Measurements from ENCODE around the gene ZNF135. TPM values are rescaled to one million over a fixed set of nuclear protein-coding genes. Genes with fewer than 3 reads are reported as not detected.

The ZNF135 gene
- total RNA-seq, 1 donor from 2014 or later, result 3.7 TPM

DNA sequence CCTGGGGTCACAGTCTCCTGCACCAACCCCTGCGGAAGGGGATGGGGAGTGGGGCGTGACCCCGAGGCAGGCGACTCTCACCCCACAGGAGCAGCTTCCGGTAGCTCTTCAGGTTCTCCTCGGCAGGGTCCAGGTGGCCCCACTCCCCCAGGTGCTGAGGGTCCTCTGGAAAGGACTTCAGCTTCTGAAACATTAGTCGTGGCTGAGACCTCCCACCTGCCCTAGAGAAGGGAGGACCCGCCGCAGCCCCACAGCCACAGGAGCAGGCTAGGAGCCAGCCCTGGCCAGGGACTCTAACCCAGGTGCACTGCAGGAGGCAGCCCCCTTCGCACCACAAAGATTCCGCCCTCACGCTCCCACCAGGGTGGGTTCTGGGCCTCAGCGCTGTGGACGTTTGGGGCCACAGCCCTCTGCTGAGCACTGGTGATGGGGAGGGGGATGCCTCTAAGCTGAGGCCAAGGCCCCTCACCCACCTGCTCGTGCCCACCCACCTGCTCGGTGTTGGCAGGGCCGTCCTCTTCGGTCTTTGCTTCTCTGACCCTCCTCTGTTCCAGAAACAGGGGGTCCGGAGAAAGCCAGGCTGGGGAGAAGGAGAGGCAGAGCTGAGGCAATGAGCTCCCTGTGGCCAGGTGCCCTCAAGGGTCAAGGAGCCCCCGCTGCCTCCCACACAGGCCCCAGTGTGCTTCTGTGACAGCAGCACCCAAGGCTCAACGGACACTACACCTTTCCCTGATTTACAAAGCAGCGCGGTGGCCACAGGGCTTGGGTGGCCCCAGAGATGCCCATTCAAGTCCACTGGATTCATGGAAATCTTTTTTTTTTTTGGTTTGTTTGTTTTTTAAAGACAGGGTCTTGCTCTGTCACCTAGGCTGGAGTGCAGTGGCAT, 28.0 kb downstream of the ZNF135 start:
- no peak for ATAC-seq
- intact Hi-C loops (cut with DNase I), result no loop called here
- no peak for DNase-seq (ENCODE audit: missing footprints)

DNA sequence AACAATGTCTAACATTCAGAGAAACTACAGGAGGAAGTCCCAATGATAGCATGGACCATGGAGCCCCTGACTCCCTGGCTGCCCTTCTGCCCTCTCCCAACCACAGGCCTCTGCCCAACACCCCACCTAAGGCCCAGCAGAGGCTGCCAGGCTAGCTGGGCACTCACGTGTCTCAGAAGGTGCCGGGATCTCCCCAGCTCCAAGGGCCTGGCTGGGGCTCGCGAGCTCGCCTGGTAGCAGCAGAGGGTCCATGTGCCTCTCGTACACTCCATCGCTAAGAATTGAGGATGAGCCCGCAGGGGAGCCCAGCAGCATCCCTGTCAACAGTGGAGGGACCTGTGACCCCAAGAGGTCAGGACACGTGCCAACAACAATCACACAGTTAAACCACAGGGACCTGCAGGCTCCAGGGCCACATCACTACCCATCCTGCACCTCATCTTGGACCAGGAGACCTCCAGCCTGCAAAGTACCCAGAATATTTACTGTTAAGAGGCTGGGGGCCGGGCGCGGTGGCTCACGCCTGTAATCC, 29.5 kb downstream of the ZNF135 start:
- intact Hi-C loops (cut with DNase I), result no loop called here
- DNase-seq (ENCODE audit: missing footprints), result no peak
- no peak for ATAC-seq

DNA sequence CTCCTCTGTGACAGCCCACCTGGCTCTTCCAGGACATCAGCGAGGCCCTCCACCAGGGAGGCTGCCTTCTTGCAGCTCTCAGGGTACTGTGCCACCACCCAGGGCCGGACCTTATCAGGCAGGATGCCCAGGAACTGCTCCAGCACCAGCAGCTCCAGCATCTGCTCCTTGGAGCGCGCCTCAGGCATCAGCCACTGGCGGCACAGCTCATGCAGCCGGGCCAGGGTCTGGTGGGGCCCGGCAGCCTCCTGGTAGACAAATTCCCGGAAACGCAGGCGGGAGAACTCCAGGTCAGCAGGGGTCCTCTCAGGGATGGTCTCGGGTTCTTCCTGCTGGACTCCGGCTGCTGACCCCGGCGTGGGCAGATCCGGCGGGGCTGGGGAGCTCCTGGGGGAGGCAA, 30.8 kb downstream of the ZNF135 start:
- intact Hi-C loops (cut with DNase I), result no loop called here
- ATAC-seq (no peak), DNase-seq (ENCODE audit: missing footprints) (no peak)

DNA sequence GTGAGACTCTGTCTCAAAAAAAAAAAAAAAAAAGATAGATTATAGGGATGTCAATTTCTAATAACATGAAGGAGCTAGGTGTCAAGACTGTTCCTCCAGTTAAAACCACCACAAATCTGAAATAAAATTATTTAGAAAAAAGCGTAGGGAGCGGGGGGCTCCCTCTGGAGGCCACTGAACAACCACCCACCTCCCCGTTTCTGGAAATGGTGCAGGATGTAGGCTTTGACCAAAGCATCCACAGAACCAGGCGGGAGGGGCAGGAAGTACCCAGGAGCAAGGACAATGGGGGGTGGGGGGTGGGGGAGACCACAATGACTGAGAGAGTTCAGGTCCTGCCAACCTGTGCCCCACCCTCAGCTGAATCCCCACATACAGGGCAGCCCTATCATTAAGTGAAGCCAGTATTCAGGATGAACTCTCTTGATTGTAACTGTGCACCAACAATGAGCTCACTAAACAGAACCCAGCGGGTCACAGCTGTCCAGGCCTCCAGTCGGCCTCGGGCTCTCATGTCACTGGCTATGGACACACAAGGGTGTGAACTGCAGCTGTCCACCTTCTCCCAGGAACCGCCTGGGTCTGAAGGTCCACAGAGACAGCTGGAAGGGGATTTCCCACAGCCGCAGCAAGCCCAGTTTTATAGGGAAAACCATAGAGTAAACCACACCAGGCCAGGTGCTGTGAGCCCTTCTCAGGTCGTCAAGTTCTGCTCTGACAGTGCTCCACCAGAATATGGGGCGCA, 32.3 kb downstream of the ZNF135 start:
- intact Hi-C loops (cut with DNase I), result no loop called here
- DNase-seq (ENCODE audit: missing footprints) (no peak), ATAC-seq (no peak)

DNA sequence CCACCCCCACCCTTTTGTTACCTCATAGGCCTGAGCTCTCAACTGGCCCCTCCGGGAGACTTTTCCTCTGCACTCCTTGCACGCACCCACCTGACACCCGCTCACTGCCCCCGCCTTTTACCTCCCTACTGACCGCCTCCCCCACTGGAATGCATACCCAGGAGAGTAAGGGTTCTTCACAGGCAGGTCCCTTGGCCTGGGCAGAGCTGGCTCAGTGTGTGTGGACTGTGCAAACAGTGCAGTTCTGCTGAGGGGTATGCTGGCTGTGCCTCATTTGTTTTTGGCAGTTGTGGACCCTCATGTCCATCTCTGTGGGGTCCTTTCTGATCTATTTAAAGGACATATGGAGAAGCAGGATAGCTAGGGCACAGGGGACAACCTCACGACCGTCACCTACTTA, 34.0 kb downstream of the ZNF135 start:
- no peak for ATAC-seq
- intact Hi-C loops (cut with DNase I), result no loop called here
- no peak for DNase-seq (ENCODE audit: missing footprints)

DNA sequence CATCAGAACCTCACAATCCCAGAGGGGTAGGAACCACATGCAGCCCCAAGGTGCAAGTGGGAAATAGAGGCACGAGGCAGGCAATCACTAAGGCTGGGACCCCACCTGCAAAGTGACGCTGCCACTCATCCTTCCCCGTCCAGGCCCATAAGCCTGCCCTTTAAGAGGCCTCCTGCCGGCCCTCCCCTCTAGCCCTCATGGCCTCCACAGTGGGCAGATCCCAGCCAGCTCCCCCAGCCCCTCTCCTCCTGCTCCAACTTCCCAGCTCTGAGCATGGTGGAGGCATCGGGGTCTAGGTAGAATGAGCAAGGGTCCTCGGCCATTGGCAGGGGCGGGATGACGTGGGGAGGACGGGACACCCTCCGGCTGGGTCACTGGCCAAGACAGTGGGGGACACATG, 36.2 kb downstream of the ZNF135 start:
- DNase-seq (ENCODE audit: missing footprints), result no peak
- no peak for ATAC-seq
- intact Hi-C loops (cut with DNase I), result no loop called here

DNA sequence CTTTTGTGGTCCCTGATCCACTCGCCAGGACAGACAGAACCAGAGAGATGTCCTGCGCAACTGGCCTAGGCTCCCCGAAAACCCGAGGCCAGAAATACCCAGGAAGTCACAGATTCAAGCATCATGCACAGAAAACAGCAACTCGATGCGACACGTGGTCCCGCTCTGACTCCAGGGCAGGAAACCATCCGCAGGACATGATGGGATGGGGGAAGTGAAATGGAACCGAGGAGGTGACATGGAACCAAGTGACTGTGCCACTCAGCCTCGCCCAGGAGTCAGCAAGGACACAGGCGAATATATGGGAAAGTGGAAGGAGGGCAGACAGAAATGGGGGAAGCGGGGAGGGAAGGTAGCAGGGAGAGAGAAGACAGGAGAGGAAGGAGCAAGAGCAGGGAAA, 37.8 kb downstream of the ZNF135 start:
- DNase-seq (ENCODE audit: missing footprints), result no peak
- ATAC-seq, result no peak
- intact Hi-C loops (cut with DNase I), result loop anchor here (2.0 kb wide), 1 partner anchor 56 kb away; no protein-coding TSS in a partner anchor

DNA sequence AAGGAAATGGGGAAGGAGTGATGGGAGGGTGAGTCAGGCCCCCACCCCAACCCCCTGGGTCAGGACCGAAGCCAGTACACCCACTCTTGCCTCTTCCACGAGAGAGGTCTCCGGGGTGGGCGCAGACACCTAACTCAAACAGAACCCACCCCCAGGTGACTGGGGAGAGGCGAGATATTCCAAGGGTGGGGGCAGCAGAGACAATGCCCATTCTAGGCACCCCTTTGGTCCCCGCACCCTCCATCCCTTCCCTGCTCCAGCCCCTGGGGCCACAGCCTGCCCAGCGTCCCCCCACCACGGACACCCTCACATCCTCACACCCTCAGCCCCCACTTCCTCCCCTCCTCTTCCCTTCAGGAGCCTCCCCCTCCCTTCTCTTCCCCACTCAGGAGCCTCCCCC, 38.3 kb downstream of the ZNF135 start:
- DNase-seq (ENCODE audit: missing footprints), result no peak
- no peak for ATAC-seq
- intact Hi-C loops (cut with DNase I), result loop anchor here (2.0 kb wide), 1 partner anchor 55 kb away; no protein-coding TSS in a partner anchor

DNA sequence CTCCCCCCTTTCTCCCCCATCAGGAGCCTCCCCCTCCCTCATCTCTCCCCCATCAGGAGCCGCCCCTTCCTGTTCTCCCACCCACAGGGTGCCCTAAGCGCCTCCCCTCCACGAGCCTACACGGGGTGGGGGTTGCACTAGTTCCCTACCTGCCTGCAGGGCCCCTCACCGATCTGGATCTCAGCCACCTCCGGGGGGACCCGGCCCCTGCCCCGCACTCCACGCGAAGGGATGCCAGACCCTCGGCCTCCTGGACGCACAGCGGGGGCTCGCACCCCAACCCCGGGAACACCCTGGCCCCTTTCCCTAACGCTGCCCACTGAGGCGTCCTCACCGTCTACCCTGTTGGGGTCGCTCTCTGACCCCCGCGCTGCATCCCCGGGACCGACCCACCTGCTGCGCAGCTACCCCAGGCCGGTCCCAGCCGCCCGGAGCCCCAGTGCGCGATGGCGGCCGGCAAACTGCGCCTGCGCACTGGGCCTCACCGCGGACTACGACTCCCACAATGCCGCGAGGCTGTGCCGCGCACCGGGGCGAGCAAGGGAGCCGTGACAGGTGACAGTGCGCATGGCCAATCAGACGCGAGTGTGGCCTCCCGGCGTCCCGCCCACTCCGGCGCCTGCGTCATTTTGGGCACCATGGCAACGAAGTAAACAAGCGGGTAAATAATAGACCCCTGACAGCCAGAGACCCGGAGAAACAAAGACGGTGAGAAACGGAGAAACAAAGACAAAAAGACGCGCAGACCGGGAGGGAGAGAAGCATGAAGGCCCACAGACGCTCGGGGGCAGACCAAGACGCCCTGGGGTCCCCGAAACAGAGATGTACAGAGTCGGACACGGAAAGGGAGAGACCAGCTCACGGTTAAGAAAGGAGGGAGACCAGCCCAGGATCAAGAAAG, 38.9 kb downstream of the ZNF135 start, which contains the start of gene ZSCAN18:
Gene ZSCAN18, minus strand, starts transcription at position 451 of the 901 bp plus-strand sequence. CDS start 7,964 bp downstream, outside the sequence.
- peak; percentile 99 for DNase-seq (ENCODE audit: missing footprints)
- intact Hi-C loops (cut with DNase I), result loop anchor here (1.0 to 2.0 kb wide), 2 partner anchors 39 to 55 kb away; partner anchors contain the start of gene ZNF135

DNA sequence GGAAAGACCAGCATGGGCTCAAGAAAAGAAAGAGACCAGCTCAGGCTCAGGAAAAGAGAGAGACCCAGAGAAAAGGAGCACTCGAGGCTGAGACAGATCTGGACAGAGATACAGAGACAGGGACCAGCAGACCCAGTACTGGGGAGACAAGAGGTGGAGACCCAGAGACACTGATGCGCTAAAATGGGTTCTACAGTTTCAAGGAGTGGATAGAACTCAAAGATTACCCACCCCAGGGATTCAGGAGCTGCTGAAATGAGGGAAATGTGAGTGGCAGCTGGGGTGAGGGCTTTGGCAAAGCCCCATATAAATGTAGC, 39.6 kb downstream of the ZNF135 start:
- intact Hi-C loops (cut with DNase I), result loop anchor here (1.0 kb wide), 1 partner anchor 39 kb away; the partner anchor contains the start of gene ZNF135
- peak; percentile 4 for ATAC-seq

More for the DNA sequence above, 38.9 kb downstream of the ZNF135 start, which contains the start of gene ZSCAN18:
- peak; percentile 99 for ATAC-seq

DNA sequence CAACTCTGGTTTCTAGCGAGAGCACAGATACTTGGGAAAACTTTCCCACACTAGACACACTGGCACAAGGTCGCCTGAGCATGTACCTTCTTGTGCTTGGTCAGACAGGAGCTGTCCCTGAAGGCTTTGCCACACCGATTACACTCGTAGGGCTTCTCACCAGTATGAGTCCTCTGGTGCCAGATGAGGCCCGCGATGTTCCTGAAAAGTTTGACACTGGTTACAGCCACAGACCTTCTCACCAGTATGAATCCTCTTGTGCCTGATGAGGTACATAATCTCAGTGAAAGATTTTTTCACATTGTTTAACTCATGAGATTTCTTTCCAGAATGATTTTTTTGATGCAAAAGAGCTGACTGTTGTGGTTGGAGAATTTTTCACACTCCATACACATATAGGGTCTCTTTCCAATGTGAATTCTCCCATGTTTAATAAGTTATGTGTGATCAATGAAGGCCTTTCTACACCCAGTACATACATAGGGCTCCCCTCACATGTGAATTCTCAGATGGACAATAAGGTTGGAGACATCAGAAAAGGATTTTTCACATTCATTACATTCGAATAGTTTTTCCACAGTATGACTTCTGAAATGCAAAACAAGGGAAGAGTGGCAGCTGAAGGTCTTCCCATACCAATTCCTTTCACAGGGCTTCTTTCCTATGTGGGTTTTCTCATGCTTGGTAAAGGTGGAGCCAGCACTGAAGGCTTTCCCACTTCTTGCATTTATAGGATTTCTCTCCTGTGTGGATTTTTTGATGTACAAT, 48.9 kb downstream of the ZNF135 start:
- DNase-seq (ENCODE audit: missing footprints), result no peak
- ATAC-seq, result no peak
- intact Hi-C loops (cut with DNase I), result no loop called here

More for the DNA sequence above, 39.6 kb downstream of the ZNF135 start:
- DNase-seq (ENCODE audit: missing footprints), result no peak

DNA sequence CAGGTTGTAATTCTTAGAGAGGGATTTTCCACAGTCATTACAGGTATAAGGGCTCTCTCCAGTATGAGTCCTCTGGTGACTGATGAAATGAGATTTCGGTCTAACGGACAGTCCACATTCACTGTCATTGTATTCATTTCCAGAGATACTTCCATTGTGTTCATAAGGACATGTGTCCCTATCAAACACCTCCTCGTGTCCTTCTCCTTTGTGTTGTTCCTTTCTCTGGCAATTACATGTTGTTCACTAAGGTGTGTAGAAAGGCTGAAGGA, 49.4 kb downstream of the ZNF135 start:
- ATAC-seq, result no peak
- intact Hi-C loops (cut with DNase I), result no loop called here
- DNase-seq (ENCODE audit: missing footprints), result no peak

DNA sequence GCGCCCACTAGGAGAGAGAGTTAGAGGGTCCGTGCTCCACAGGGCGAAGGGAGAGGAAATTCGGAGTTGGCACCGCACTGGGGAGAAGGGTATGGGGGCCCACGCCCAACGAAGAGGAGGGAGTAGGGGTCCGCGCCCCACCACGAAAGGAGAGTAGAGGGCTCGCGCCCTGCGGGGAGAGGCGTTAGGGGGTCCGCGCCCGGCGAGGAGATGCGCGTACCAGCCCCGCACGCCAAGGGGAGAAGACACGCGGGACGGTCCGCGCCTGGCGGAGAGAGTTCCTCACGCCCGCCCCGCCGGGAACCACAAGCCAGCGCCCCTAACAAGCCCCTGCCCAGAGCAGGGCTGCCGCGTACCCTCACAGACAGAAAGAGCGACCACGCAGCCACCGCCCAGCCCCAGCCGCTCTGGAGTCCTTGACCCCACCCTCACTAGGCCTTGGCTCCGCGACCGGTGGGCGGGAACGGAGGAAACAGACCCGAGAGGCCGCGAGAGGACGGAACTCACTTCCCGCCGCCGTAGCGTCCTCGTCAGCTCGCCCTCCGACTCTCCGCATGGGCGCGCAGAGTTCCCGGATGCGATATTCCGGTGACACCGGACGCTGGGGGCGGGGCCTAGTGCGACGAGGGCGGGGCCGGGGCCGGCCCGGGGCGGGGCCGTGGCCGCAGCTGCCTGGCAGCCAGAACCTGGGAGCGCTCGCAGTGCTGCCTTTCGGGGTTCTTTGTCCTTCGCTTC, 58.9 kb downstream of the ZNF135 start:
- ATAC-seq (no peak), DNase-seq (ENCODE audit: missing footprints) (no peak)
- intact Hi-C loops (cut with DNase I), result no loop called here

DNA sequence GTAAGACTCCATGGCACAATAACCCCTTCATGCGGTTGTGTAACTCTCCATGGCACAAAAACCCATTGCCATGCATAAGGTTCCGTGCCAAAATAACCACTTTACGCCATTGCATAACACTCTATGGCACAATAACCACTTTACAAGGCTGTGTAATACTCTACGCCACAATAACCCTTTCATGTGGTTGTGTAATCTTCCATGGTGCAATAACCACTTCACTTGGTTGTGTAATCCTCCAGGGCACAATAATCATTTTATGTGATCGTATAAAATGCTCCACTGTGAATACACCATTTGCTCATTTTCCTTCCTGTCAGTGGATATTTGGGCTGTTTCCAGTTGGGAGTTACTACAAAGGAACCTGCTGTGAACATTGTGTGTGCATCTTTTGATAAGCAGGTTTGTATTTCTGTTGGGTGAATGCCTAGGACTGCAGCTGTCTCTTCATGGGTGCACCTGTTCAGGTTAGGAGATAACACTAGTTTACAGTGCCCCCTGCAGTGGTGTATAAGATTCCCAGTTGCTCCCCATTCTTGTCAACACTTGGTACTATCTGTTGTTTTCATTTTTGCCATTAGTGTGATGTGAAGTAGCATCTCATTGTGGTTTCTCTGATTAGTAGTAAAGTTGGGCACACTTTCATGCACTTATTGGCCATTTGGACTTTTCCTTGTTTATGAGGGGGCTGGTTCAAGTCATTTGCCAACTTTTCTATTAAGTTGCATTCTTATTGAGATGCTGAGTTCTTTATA, 60.1 kb downstream of the ZNF135 start:
- ATAC-seq (no peak), DNase-seq (ENCODE audit: missing footprints) (no peak)
- intact Hi-C loops (cut with DNase I), result no loop called here

Measured in Right ventricle myocardium inferior (tissue), 1 donor.